EL (cell line): Measurements from ENCODE around the gene JPH4.
"Not testable (repeated sequence)": the region's sequence is repeated elsewhere in the genome, so short reads cannot be mapped to it uniquely, and the experiment has no call there.

Experiments
- DNase-seq: peaks from one replicate; pipeline ENCODE4 v3.0.0-alpha.2; 2016

Gene JPH4

DNA sequence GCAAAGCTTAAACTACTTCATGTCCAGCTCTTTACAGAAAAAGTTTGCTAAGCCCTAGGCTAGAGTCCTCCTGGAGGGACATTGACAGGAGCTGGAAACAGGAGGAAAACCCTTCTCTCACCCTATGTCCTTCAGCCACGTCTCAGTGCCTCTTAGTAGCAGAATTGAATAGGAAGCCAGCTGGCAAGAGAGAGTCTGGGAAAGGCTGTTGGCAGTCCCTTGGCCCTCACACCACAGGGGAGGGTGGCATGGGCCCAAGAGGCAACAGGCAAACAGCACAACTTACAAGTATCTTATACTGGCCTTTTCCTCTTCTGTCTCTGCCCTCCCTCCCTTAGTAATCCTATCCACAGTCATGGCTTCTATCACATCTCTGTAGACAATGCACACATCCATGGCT, 29.9 kb upstream of the JPH4 start:
- DNase-seq = no peak

GRCh38 chr14:23605931-23606585, 27.5 kb upstream of the JPH4 start:
- no peak for DNase-seq

DNA sequence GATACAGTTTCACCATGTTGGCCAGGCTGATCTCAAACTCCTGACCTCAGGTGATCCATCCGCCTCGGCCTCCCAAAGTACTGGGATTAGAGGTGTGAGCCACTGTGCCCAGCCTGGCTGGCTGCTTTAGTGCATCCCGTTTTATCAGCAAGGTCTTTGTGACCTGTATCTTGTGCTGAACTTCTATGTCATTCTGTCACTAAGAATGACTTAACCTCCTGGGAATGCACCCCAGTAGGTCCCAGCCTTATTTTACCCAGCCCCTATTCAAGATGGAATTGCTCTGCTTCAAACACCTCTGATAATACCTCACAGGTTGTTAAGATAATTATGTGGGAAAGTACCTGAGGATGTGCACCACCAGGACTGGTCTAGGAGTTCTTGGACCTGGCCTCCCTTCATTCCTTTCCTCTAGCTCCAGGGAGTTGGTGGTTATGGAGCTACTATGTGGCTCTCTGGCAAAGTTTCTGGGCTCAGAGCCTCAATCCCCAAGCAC, 26.1 kb upstream of the JPH4 start:
- DNase-seq = no peak

- no peak for DNase-seq
Observed at GRCh38 chr14:23604148-23604547, 25.6 kb upstream of the JPH4 start.

- DNase-seq = no peak
Observed at GRCh38 chr14:23603103-23603502, 24.5 kb upstream of the JPH4 start.

- DNase-seq = no peak
Observed at GRCh38 chr14:23602181-23603095, 23.8 kb upstream of the JPH4 start.

DNA sequence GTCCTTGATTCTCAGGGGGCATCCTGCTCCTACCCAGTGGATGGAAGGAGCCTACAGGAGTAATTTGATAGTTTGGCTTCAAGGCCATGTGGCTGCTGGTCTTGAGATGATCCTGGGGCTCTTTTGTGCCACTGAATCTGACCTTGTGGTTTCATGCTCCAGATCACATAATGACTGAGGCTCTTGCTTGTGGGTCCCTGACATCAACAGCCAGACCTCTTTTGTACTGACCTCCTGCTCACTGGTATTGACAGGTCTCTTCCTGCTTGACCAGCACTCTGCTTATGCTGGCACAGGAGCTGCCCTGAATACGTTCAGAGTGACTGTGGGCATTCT, 23.2 kb upstream of the JPH4 start:
- no peak for DNase-seq

GRCh38 chr14:23601424-23601823, 22.8 kb upstream of the JPH4 start:
- no peak for DNase-seq

GRCh38 chr14:23600806-23601205, 22.2 kb upstream of the JPH4 start:
- no peak for DNase-seq

DNA sequence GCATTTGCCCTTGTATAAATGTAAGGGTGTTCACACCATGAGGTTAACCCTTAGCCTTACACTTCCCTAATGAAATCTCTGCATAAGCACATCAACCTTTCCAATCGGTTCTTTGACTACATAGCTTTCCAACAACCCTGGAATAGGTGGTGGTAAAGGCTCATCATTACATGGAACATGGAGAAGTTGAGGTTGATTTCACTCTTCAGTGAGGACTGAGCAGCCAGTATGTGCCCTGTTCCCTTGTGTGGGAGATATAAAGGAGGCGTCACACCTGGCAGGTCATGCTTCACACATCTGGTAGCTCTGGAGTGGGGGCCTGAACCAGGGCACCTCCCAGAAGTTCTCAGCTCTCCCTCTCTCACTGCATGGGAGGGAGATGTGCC, 21.7 kb upstream of the JPH4 start:
- no peak for DNase-seq

DNA sequence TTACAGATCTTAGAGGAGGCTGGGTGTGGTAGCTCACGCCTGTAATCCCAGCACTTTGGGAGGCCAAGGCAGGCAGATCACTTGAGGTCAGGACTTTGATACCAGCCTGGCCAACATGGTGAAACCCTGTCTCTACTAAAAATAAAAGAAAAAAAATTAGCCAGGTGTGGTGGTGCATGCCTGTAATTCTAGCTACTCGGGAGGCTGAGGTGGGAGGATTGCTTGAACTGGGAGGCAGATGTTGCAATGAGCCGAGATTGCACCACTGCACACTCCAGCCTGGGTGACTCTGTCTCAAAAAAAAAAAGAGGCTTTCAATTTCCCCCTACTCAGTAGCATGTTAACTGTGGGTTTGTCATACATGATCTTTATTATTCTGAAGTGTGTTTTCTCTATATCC, 15.6 kb upstream of the JPH4 start:
- DNase-seq = not testable (repeated sequence)

DNA sequence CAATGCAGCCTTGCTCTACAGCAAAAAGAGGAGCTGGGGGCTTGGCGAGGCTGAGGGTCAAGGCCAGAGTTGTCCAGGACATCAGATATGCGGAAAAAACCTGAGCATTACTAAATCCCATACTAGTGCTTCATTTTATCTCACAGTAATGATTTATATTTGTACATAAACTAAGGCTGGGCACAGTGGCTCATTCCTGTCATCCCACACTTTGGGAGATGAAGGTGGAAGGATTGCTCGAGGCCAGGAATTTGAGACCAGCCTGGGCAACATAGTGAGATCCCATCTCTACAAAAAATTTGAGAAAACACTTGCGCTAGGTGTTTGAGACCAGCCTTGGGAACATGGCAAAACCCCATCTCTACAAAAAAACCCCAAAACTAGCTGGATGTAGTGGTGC, 11.6 kb upstream of the JPH4 start:
- no peak for DNase-seq

- no peak for DNase-seq
Observed at GRCh38 chr14:23589606-23590005, 11.0 kb upstream of the JPH4 start.

GRCh38 chr14:23588884-23589598, 10.5 kb upstream of the JPH4 start:
- DNase-seq = peak; percentile 85

GRCh38 chr14:23584527-23585203, 6.1 kb upstream of the JPH4 start:
- DNase-seq = not testable (repeated sequence)

- DNase-seq = not testable (repeated sequence)
Observed at GRCh38 chr14:23583761-23584526, 5.4 kb upstream of the JPH4 start.

GRCh38 chr14:23582906-23583760, 4.5 kb upstream of the JPH4 start:
- no peak for DNase-seq

- DNase-seq = no peak
Observed at GRCh38 chr14:23580948-23581281, 2.3 kb upstream of the JPH4 start.

DNA sequence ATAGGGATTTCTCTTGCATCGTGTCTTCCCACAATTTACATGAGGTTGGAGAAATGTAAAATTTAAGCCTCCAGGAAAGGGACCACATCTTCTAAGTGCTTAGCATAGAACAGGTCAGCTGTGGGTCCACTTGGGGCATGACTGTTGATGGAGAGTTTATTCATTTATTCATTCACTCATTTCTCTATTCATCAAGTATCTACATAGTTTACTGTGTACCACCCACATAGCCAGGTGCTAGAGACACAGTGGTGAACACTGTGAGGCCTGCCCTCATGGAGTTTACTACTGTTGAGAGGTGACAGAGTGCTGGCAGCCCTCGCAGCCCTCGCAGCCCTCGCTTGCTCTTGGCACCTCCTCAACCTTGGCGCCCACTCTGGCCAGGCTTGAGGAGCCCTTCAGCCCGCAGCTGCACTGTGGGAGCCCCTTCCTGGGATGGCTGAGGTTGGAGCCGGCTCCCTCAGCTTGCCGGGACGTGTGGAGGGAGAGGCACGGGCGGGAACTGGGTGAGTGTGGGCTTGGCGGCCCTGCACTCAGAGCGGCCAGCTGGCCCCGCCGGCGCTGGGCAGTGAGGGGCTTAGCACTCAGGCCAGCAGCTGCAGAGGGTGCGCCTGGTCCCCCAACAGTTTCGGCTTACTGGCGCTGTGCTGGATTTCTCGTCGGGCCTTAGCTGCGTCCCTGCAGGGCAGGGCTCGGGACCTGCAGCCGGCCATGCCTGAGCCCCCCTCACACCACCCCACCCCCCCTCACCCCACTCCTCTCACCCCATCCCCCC, 1.7 kb upstream of the JPH4 start:
- DNase-seq = no peak

DNA sequence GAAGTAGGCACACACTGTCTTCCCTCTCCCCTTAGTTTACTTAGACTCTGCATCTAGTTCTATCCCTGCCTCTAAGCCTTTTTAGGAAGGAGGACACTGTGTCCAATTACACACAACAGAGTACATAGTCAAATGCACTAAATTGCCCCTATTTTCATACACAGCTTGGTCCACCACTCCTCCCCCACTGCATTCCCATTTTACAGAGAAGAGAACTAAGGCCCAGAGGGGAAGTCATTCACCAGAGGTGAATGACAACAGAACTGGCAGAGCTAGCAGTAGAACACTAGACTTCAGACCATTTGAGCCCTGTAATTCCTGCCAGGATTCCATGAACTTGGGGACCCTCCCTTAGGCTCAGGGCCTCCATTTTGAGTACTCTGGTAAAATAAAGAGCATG, 1.1 kb upstream of the JPH4 start:
- no peak for DNase-seq

- DNase-seq = no peak
Observed at GRCh38 chr14:23579311-23579630, 681 bp upstream of the JPH4 start.
